HG02571 (cell line): ENCODE measurements around the gene PACSIN2.

Source experiments
- ATAC-seq: cut with Tn5 transposase; IDR thresholded peaks from one replicate; pipeline ENCODE4 v1.9.1; 2021; ENCODE audit warnings: mild to moderate bottlenecking, moderate library complexity; ENCODE audit not compliant: unreplicated experiment

Gene PACSIN2

GRCh38 chr22:42908374-42908746, 106.6 kb downstream of the PACSIN2 start:
- no peak for ATAC-seq

- ATAC-seq = no peak
Measured at GRCh38 chr22:42907404-42908373, 107.3 kb downstream of the PACSIN2 start.

- ATAC-seq = no peak
Measured at GRCh38 chr22:42906605-42907348, 108.2 kb downstream of the PACSIN2 start.

- ATAC-seq = no peak
Measured at GRCh38 chr22:42905702-42906183, 109.2 kb downstream of the PACSIN2 start.

GRCh38 chr22:42905217-42905616, 109.7 kb downstream of the PACSIN2 start:
- no peak for ATAC-seq

GRCh38 chr22:42904050-42904449, 110.9 kb downstream of the PACSIN2 start:
- ATAC-seq = no peak

- no peak for ATAC-seq
Measured at GRCh38 chr22:42902875-42903510, 112.0 kb downstream of the PACSIN2 start.

GRCh38 chr22:42901790-42902508, 113.0 kb downstream of the PACSIN2 start:
- ATAC-seq = no peak

- no peak for ATAC-seq
Measured at GRCh38 chr22:42897960-42898359, 117.0 kb downstream of the PACSIN2 start.

- no peak for ATAC-seq
Measured at GRCh38 chr22:42895541-42895981, 119.4 kb downstream of the PACSIN2 start.

- no peak for ATAC-seq
Measured at GRCh38 chr22:42895087-42895486, 119.9 kb downstream of the PACSIN2 start.

- ATAC-seq = no peak
Measured at GRCh38 chr22:42893371-42894150, 121.4 kb downstream of the PACSIN2 start.

- ATAC-seq = no peak
Measured at GRCh38 chr22:42892571-42893316, 122.2 kb downstream of the PACSIN2 start.

- no peak for ATAC-seq
Measured at GRCh38 chr22:42892156-42892555, 122.8 kb downstream of the PACSIN2 start.

GRCh38 chr22:42891696-42892095, 123.3 kb downstream of the PACSIN2 start:
- ATAC-seq = no peak

- no peak for ATAC-seq
Measured at GRCh38 chr22:42891008-42891407, 123.9 kb downstream of the PACSIN2 start.

- ATAC-seq = peak; percentile 44
Measured at GRCh38 chr22:42889304-42889703, 125.6 kb downstream of the PACSIN2 start.

- no peak for ATAC-seq
Measured at GRCh38 chr22:42887523-42888507, 127.1 kb downstream of the PACSIN2 start.
